ENCODE data around the gene FUBP3.
"Not testable (repeated sequence)": the region's sequence is repeated elsewhere in the genome, so short reads cannot be mapped to it uniquely, and the experiment has no call there.

Gene FUBP3

GRCh38 chr9:130681769-130682420 lies 102.5 kb downstream of the FUBP3 start:
- Histone ChIP-seq H3K9ac (ENCODE audit: low read length) (peak overlapping the region; percentile 35; the same call in 1 of the 2 replicates), H3K36me3 (replicated peaks; ENCODE audit: insufficient read depth, low read length) (no peaks in the 10 kb centered on the region), H2AFZ (ENCODE audit: low read length) (peak overlapping the region; percentile 97), H3F3A (ENCODE audit: insufficient read depth, low read length) (no peaks in the 10 kb centered on the region), H3K27ac (ENCODE audit: low read length) (no peak overlapping the region), H3K4me3 (ENCODE audit: low read length) (peak overlapping the region; percentile 80), H3K4me2 (ENCODE audit: low read depth, low read length) (peak overlapping the region; percentile 100), H3K4me1 (ENCODE audit: low read length) (no peaks in the 10 kb centered on the region), H3K27me3 (replicated peaks; ENCODE audit: insufficient read depth, low read length) (peaks cover 37% of the 10 kb centered on the region), H4K20me1 (ENCODE audit: insufficient read depth, low read length) (no peaks in the 10 kb centered on the region), H3K79me2 (ENCODE audit: low read length) (no peaks in the 10 kb centered on the region), H3K9me3 (replicated peaks; ENCODE audit: insufficient read depth, low read length) (no peaks in the 10 kb centered on the region), H3K9me2 (replicated peaks; ENCODE audit: insufficient read depth, low read length) (no peaks in the 10 kb centered on the region)
- DNase-seq: no peak
- TF ChIP-seq CTCF (IDR thresholded peaks at IDR 0.05; ENCODE audit: low read length) (no peak), EZH2phosphoT487 (IDR thresholded peaks at IDR 0.05; ENCODE audit: low read length) (no peak), EZH2 (optimal IDR thresholded peaks at IDR 0.05; ENCODE audit: low read depth, low read length) (no peak)

DNA sequence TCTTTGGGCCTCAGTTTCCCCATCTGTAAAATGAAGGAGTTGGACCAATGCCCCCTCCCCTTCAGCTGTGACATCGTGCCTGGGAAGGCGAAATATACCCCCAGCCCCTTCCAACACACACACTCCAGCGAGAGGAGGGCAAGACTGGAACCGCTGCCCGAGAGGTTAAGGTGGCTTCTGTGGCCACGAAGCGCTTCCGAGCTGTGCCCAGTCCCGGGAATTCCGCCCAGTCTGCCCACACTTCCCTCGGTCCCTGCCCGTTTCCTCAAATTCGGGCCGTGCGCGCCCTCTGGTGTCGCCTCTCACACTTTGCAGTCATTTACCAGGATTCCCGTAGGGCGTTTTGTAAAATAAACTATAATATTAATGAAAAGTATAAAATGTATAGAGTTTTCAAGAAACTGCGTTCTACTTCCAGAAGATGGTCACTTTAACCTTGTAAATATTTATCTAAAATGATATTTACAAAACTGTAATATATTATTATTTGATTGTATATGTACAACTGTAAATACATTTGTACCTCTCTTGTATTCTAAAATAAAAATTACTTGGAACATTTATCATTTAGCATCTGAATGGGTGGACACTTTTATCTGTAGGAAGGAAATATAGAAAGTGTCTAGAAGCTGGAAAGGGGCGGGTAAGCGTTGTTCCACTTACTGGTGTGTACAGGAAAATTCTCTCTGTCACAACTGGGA lies 103.2 kb downstream of the FUBP3 start:
- Histone ChIP-seq H3K9me2 (replicated peaks; ENCODE audit: insufficient read depth, low read length) (no peaks in the 10 kb centered on the region), H3K9me3 (replicated peaks; ENCODE audit: insufficient read depth, low read length) (no peaks in the 10 kb centered on the region), H3K4me1 (ENCODE audit: low read length) (no peaks in the 10 kb centered on the region), H4K20me1 (ENCODE audit: insufficient read depth, low read length) (no peaks in the 10 kb centered on the region), H3K36me3 (replicated peaks; ENCODE audit: insufficient read depth, low read length) (no peaks in the 10 kb centered on the region), H3K79me2 (ENCODE audit: low read length) (no peaks in the 10 kb centered on the region), H3K4me3 (ENCODE audit: low read length) (peak overlapping the region; percentile 80), H2AFZ (ENCODE audit: low read length) (peak overlapping the region; percentile 97), H3F3A (ENCODE audit: insufficient read depth, low read length) (no peaks in the 10 kb centered on the region), H3K4me2 (ENCODE audit: low read depth, low read length) (peak overlapping the region; percentile 100), H3K9ac (ENCODE audit: low read length) (no peak overlapping the region; the same call in 1 of the 2 replicates), H3K27ac (ENCODE audit: low read length) (no peak overlapping the region), H3K27me3 (replicated peaks; ENCODE audit: insufficient read depth, low read length) (peaks cover 31% of the 10 kb centered on the region)
- TF ChIP-seq EZH2 (optimal IDR thresholded peaks at IDR 0.05; ENCODE audit: low read depth, low read length): no peak
- peak; percentile 68 for TF ChIP-seq CTCF (IDR thresholded peaks at IDR 0.05; ENCODE audit: low read length)
- peak; percentile 56 for DNase-seq

DNA sequence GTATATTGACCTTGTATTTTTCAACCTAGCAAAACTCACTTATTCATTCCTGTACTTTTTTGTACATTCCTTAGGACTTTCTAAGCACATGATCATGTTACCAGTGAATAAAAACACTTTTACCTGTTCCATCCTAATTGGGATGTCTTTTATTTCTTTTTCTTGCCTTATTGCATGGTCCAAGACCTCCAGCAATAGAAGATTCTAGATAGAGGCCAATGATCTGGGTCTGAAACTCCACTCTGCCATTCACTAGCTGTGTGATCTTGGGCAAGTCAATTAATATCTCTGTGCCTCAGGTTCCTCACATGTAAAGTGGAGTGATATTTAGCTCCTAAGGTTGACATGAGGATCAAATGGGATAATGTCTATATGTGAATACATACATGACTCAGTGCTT lies 105.7 kb downstream of the FUBP3 start:
- TF ChIP-seq EZH2 (optimal IDR thresholded peaks at IDR 0.05; ENCODE audit: low read depth, low read length) (no peak), CTCF (IDR thresholded peaks at IDR 0.05; ENCODE audit: low read length) (no peak)
- Histone ChIP-seq H3K4me2 (ENCODE audit: low read depth, low read length) (no peak overlapping the region), H4K20me1 (ENCODE audit: insufficient read depth, low read length) (no peaks in the 10 kb centered on the region), H3K36me3 (replicated peaks; ENCODE audit: insufficient read depth, low read length) (no peaks in the 10 kb centered on the region), H3K9me2 (replicated peaks; ENCODE audit: insufficient read depth, low read length) (no peaks in the 10 kb centered on the region), H3K4me3 (ENCODE audit: low read length) (no peak overlapping the region), H3K27ac (ENCODE audit: low read length) (no peak overlapping the region), H3K27me3 (replicated peaks; ENCODE audit: insufficient read depth, low read length) (peaks cover 11% of the 10 kb centered on the region; the same call in 1 of the 2 replicates), H3K79me2 (ENCODE audit: low read length) (no peaks in the 10 kb centered on the region), H2AFZ (ENCODE audit: low read length) (no peak overlapping the region), H3K9me3 (replicated peaks; ENCODE audit: insufficient read depth, low read length) (no peaks in the 10 kb centered on the region), H3K9ac (ENCODE audit: low read length) (no peak overlapping the region), H3F3A (ENCODE audit: insufficient read depth, low read length) (peaks cover 6% of the 10 kb centered on the region; the same call in 1 of the 2 replicates), H3K4me1 (ENCODE audit: low read length) (no peaks in the 10 kb centered on the region)
- no peak for DNase-seq

DNA sequence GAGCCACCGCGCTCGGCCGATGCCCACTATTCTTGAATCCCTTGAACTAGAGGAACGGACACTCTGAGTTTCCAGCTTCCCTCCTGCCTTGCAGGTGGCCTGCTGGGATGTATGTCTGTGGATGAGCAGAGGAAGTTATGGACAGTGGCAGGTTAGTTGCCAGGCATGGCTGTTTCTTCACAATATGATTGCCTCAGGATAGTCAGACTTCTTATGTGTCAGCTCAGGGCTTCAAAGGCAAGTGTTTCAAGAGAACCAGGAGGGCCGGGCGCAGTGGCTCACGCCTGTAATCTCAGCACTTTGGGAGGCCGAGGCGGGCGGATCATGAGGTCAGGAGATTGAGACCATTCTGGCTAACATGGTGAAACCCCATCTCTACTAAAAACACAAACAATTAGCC lies 106.6 kb downstream of the FUBP3 start:
- not testable (repeated sequence) for H3K9me3 ChIP-seq (replicated peaks; ENCODE audit: insufficient read depth, low read length); DNase-seq; H3K27me3 ChIP-seq (replicated peaks; ENCODE audit: insufficient read depth, low read length); H4K20me1 ChIP-seq (ENCODE audit: insufficient read depth, low read length); H3K36me3 ChIP-seq (replicated peaks; ENCODE audit: insufficient read depth, low read length); H3K9me2 ChIP-seq (replicated peaks; ENCODE audit: insufficient read depth, low read length); H3K4me2 ChIP-seq (ENCODE audit: low read depth, low read length); H2AFZ ChIP-seq (ENCODE audit: low read length); H3K79me2 ChIP-seq (ENCODE audit: low read length); H3K4me1 ChIP-seq (ENCODE audit: low read length); H3K27ac ChIP-seq (ENCODE audit: low read length); H3K9ac ChIP-seq (ENCODE audit: low read length); H3K4me3 ChIP-seq (ENCODE audit: low read length)
- H3F3A ChIP-seq (ENCODE audit: insufficient read depth, low read length): peaks cover 10% of the 10 kb centered on the region; the same call in 1 of the 2 replicates

Measured in MM.1S (cell line).